MM.1S (cell line): Measurements from ENCODE around the gene MTERF2.

Source experiments
- DNase-seq: peaks from one replicate; pipeline ENCODE4 v3.0.0-alpha.2; 2015
- H2AFZ ChIP-seq: fragments of 300-600 bp; sonication (generic); 2 replicates; pipeline ENCODE4 v1.6.0; 2016; ENCODE audit warnings: antibody characterized with exemption, low read length
- H3F3A ChIP-seq: fragments of 300-600 bp; sonication (generic); 2 replicates; pipeline ENCODE4 v1.6.1; 2016; ENCODE audit warnings: mild to moderate bottlenecking, antibody characterized with exemption, low read length, moderate library complexity, mixed read lengths; ENCODE audit not compliant: insufficient read depth
- H3K27ac ChIP-seq: fragments of 300-600 bp; sonication (generic); 2 replicates; pipeline ENCODE4 v1.5.1; 2016; ENCODE audit warnings: mild to moderate bottlenecking, low read length
- H3K27me3 ChIP-seq: fragments of 300-600 bp; sonication (generic); replicated peaks from 2 replicates; pipeline ENCODE4 v1.6.0; 2016; ENCODE audit warnings: low read length; ENCODE audit not compliant: insufficient read depth
- H3K36me3 ChIP-seq: fragments of 300-600 bp; sonication (generic); replicated peaks from 2 replicates; pipeline ENCODE4 v1.6.1; 2016; ENCODE audit warnings: mild to moderate bottlenecking, low read length, mixed read lengths; ENCODE audit not compliant: insufficient read depth
- H3K4me1 ChIP-seq: fragments of 300-600 bp; sonication (generic); 2 replicates; pipeline ENCODE4 v1.6.1; 2016; ENCODE audit warnings: low read length, mixed read lengths
- H3K4me2 ChIP-seq: fragments of 300-600 bp; sonication (generic); 2 replicates; pipeline ENCODE4 v1.6.0; 2016; ENCODE audit warnings: low read depth, low read length
- H3K4me3 ChIP-seq: fragments of 300-600 bp; sonication (generic); 2 replicates; pipeline ENCODE4 v1.5.1; 2016; ENCODE audit warnings: low read length, mixed read lengths
- H3K79me2 ChIP-seq: fragments of 300-600 bp; sonication (generic); 2 replicates; pipeline ENCODE4 v1.6.1; 2016; ENCODE audit warnings: mixed run types, low read length, mixed read lengths
- H3K9ac ChIP-seq: fragments of 300-600 bp; sonication (generic); 2 replicates; pipeline ENCODE4 v1.6.1; 2016; ENCODE audit warnings: low read length, mixed read lengths
- H3K9me2 ChIP-seq: fragments of 300-600 bp; sonication (generic); replicated peaks from 2 replicates; pipeline ENCODE4 v1.6.1; 2016; ENCODE audit warnings: mild to moderate bottlenecking, low read length, mixed read lengths; ENCODE audit not compliant: insufficient read depth
- H3K9me3 ChIP-seq: fragments of 300-600 bp; sonication (generic); replicated peaks from 2 replicates; pipeline ENCODE4 v1.6.1; 2016; ENCODE audit warnings: mild to moderate bottlenecking, low read length, mixed read lengths; ENCODE audit not compliant: insufficient read depth
- H4K20me1 ChIP-seq: fragments of 300-600 bp; sonication (generic); 2 replicates; pipeline ENCODE4 v1.6.1; 2016; ENCODE audit warnings: mild to moderate bottlenecking, low read length, moderate library complexity, mixed read lengths; ENCODE audit not compliant: insufficient read depth
- EZH2 ChIP-seq: fragments of 300-600 bp; sonication (generic); optimal IDR thresholded peaks from 2 replicates; pipeline ENCODE3; 2017; ENCODE audit warnings: low read depth, mild to moderate bottlenecking, antibody characterized with exemption, low read length, mixed read lengths
- EZH2phosphoT487 ChIP-seq: fragments of 300-600 bp; sonication (generic); IDR thresholded peaks from 2 replicates; pipeline ENCODE4 v1.6.1; 2018; ENCODE audit warnings: antibody characterized with exemption, low read length
- TF ChIP-seq, protein P1 (sequence below): fragments of 300-600 bp; sonication (generic); IDR thresholded peaks from 2 replicates; pipeline ENCODE4 v1.5.1; 2016; ENCODE audit warnings: antibody characterized with exemption, low read length, mixed read lengths

MTERF2 gene

DNA sequence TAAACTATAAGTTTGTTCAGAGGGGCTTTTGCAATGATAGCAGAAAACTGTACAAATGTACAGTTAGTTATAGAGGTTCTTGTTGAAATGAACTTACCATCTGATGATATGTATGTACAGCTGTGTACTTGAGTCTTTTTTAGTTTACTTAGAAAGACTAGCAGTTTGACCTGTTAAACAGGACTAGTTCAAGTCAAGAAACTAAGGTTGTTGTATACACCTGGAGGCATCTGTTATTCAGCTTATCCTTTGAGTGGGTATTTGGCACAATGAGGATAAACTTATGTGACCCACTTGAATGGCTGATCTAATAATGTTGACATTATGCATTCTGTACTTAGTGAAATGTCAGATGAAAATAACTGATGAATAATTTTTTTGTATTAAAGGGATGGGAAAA, 13.4 kb downstream of the MTERF2 start:
- no peak overlapping the region for H2AFZ ChIP-seq
- H3K4me2 ChIP-seq = no peak overlapping the region
- H3K4me1 ChIP-seq = no peaks in the 10 kb centered on the region
- H3K27ac ChIP-seq = no peak overlapping the region
- TF ChIP-seq EZH2 (no peak), EZH2phosphoT487 (no peak)
- TF ChIP-seq, protein P1, sequence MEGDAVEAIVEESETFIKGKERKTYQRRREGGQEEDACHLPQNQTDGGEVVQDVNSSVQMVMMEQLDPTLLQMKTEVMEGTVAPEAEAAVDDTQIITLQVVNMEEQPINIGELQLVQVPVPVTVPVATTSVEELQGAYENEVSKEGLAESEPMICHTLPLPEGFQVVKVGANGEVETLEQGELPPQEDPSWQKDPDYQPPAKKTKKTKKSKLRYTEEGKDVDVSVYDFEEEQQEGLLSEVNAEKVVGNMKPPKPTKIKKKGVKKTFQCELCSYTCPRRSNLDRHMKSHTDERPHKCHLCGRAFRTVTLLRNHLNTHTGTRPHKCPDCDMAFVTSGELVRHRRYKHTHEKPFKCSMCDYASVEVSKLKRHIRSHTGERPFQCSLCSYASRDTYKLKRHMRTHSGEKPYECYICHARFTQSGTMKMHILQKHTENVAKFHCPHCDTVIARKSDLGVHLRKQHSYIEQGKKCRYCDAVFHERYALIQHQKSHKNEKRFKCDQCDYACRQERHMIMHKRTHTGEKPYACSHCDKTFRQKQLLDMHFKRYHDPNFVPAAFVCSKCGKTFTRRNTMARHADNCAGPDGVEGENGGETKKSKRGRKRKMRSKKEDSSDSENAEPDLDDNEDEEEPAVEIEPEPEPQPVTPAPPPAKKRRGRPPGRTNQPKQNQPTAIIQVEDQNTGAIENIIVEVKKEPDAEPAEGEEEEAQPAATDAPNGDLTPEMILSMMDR = no peak
- H3K4me3 ChIP-seq = no peak overlapping the region
- no peaks in the 10 kb centered on the region; the same call in 1 of the 2 replicates for H3K36me3 ChIP-seq
- H3F3A ChIP-seq = no peaks in the 10 kb centered on the region
- H3K9me3 ChIP-seq = no peaks in the 10 kb centered on the region
- DNase-seq = no peak
- H4K20me1 ChIP-seq = no peaks in the 10 kb centered on the region
- no peaks in the 10 kb centered on the region for H3K9me2 ChIP-seq
- H3K9ac ChIP-seq = no peak overlapping the region
- H3K79me2 ChIP-seq = no peaks in the 10 kb centered on the region
- H3K27me3 ChIP-seq = no peaks in the 10 kb centered on the region

DNA sequence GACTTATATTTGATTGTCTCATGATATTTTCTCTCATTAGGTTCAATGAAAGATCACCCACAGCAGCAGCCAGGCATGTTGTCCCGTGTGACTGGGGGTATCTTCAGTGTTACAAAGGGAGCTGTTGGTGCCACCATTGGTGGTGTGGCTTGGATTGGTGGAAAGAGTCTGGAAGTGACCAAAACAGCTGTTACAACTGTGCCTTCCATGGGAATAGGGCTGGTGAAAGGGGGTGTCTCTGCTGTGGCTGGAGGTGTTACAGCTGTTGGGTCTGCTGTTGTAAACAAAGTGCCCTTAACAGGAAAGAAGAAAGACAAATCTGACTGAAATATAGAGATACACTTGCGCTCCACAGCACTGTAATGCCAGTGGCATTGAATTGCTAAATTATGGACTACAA, 15.9 kb downstream of the MTERF2 start:
- no peak overlapping the region for H3K9ac ChIP-seq
- DNase-seq = no peak
- no peaks in the 10 kb centered on the region for H3K4me1 ChIP-seq
- H4K20me1 ChIP-seq = no peaks in the 10 kb centered on the region
- no peaks in the 10 kb centered on the region for H3K79me2 ChIP-seq
- H3K4me3 ChIP-seq = no peak overlapping the region
- no peaks in the 10 kb centered on the region for H3F3A ChIP-seq
- TF ChIP-seq EZH2phosphoT487 (no peak), EZH2 (no peak)
- TF ChIP-seq, protein P1 = no peak
- H3K9me3 ChIP-seq = no peaks in the 10 kb centered on the region
- H3K9me2 ChIP-seq = no peaks in the 10 kb centered on the region
- H3K27me3 ChIP-seq = no peaks in the 10 kb centered on the region
- no peak overlapping the region for H2AFZ ChIP-seq
- no peak overlapping the region for H3K4me2 ChIP-seq
- H3K36me3 ChIP-seq = no peaks in the 10 kb centered on the region; the same call in 1 of the 2 replicates
- H3K27ac ChIP-seq = no peak overlapping the region

DNA sequence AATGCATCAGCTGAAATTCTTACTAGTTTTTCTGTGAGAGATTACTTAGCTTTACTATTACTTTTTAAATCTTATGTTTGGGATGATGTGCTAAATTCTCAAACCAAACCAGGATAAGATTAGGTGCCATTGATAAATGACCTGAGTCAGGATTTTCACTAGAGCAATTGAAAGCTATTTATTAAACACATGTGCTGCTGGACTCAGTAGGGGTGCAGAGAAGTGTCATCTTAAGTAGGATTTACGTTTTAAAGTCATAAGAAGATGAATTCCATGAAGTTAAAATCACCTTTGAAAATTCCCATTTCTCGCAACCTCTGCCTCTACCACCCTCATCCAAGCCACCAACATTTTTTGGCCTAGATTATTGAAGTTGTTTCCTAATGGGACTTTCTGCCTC, 22.4 kb downstream of the MTERF2 start:
- H3K9ac ChIP-seq = no peak overlapping the region
- H4K20me1 ChIP-seq = no peaks in the 10 kb centered on the region
- no peaks in the 10 kb centered on the region for H3K4me1 ChIP-seq
- no peaks in the 10 kb centered on the region for H3K9me3 ChIP-seq
- H3F3A ChIP-seq = no peaks in the 10 kb centered on the region
- H3K36me3 ChIP-seq = no peaks in the 10 kb centered on the region
- DNase-seq = no peak
- no peaks in the 10 kb centered on the region for H3K9me2 ChIP-seq
- TF ChIP-seq EZH2phosphoT487 = no peak
- TF ChIP-seq, protein P1 = no peak
- H3K79me2 ChIP-seq = no peaks in the 10 kb centered on the region
- H2AFZ ChIP-seq = no peak overlapping the region
- no peaks in the 10 kb centered on the region for H3K27me3 ChIP-seq
- no peak overlapping the region for H3K4me3 ChIP-seq
- H3K27ac ChIP-seq = no peak overlapping the region
- H3K4me2 ChIP-seq = no peak overlapping the region
